HepG2 (cell line): ENCODE data around the gene KMT5C. TPM values are rescaled to one million over a fixed set of nuclear protein-coding genes. Genes with fewer than 3 reads are reported as not detected.

ENCODE experiments used
- ASH2L ChIP-seq: fragments of 300-600, 200-600 bp; sonication (generic); IDR thresholded peaks from 2 replicates; pipeline ENCODE4 v1.7.0; 2017; ENCODE audit warnings: low read depth, mild to moderate bottlenecking, moderate library complexity, mixed read lengths, low read length; ENCODE audit not compliant: insufficient read length
- ATF7-NPFF ChIP-seq: sonication (generic); formaldehyde crosslinking; IDR thresholded peaks from 2 replicates; pipeline ENCODE4 v1.8.1; 2023; ENCODE audit warnings: mild to moderate bottlenecking, low read depth, missing genetic modification reagents, moderate library complexity
- BHLHE40 ChIP-seq: IDR thresholded peaks from 2 replicates; pipeline ENCODE4 v1.6.1; 2011; ENCODE audit warnings: low read length, improper control_type of control experiment
- E2F1 ChIP-seq: sonication (generic); formaldehyde crosslinking; IDR thresholded peaks from 2 replicates; pipeline ENCODE4 v1.5.0; 2020; ENCODE audit warnings: missing genetic modification reagents
- FOXA3 ChIP-seq: IDR thresholded peaks from 2 replicates; pipeline ENCODE4 v1.6.1; 2016; ENCODE audit warnings: missing genetic modification reagents, missing compliant biosample characterization
- GABPA ChIP-seq, 2 experiments: IDR thresholded peaks; 2 replicates each; pipeline ENCODE4 v1.6.1; 2011 to 2016; ENCODE audit warnings: low read depth in 2 of 2, low read length in 1 of 2, missing biosample characterization in 1 of 2, missing genetic modification characterization in 1 of 2
- GABPB1 ChIP-seq: IDR thresholded peaks from 2 replicates; pipeline ENCODE4 v1.6.1; 2016; ENCODE audit warnings: mild to moderate bottlenecking, missing genetic modification reagents, moderate library complexity, missing compliant biosample characterization
- GLMP ChIP-seq: sonication (generic); formaldehyde crosslinking; IDR thresholded peaks from 2 replicates; pipeline ENCODE4 v1.9.0; 2021; ENCODE audit warnings: missing genetic modification reagents, mild to moderate bottlenecking, borderline replicate concordance
- HOXA7 ChIP-seq: sonication (generic); formaldehyde crosslinking; IDR thresholded peaks from 2 replicates; pipeline ENCODE4 v1.8.1; 2022; ENCODE audit warnings: mild to moderate bottlenecking, missing genetic modification reagents, moderate library complexity
- KDM3A ChIP-seq: IDR thresholded peaks from 2 replicates; pipeline ENCODE4 v1.6.1; 2018; ENCODE audit warnings: low read depth, missing compliant biosample characterization
- KLF12 ChIP-seq: sonication (generic); formaldehyde crosslinking; IDR thresholded peaks from 2 replicates; pipeline ENCODE4 v1.4.0; 2020; ENCODE audit warnings: missing genetic modification reagents, borderline replicate concordance
- LCORL ChIP-seq, 2 experiments: fragments of 450-650 bp in 1 of 2; sonication (generic) in 1 of 2; formaldehyde crosslinking in 1 of 2; IDR thresholded peaks; 2 replicates each; pipeline versions ENCODE4 v1.5.0 to v1.6.1; 2017 to 2020; ENCODE audit warnings: antibody characterized with exemption in 1 of 2, missing genetic modification reagents in 1 of 2
- MTA1 ChIP-seq: sonication (generic); formaldehyde crosslinking; IDR thresholded peaks from 2 replicates; pipeline ENCODE4 v1.4.0; 2020; ENCODE audit warnings: missing genetic modification reagents, mild to moderate bottlenecking, borderline replicate concordance
- MTF1 ChIP-seq: sonication (generic); formaldehyde crosslinking; IDR thresholded peaks from 2 replicates; pipeline ENCODE4 v1.5.0; 2020; ENCODE audit warnings: missing genetic modification reagents
- NFYB ChIP-seq: sonication (generic); formaldehyde crosslinking; IDR thresholded peaks from 2 replicates; pipeline ENCODE4 v1.4.0; 2020; ENCODE audit warnings: missing genetic modification reagents
- PBX2 ChIP-seq: IDR thresholded peaks from 2 replicates; pipeline ENCODE4 v1.6.1; 2016; ENCODE audit warnings: control low read depth
- RFX3 ChIP-seq: IDR thresholded peaks from 2 replicates; pipeline ENCODE4 v1.6.1; 2016; ENCODE audit warnings: missing biosample characterization, missing genetic modification reagents
- TFAP4 ChIP-seq: sonication (generic); IDR thresholded peaks from 2 replicates; pipeline ENCODE4 v1.6.1; 2016; ENCODE audit warnings: low read depth, borderline replicate concordance
- TFDP2 ChIP-seq: sonication (generic); formaldehyde crosslinking; IDR thresholded peaks from 2 replicates; pipeline ENCODE4 v1.4.0; 2020; ENCODE audit warnings: missing genetic modification reagents
- ZBTB2 ChIP-seq: sonication (generic); formaldehyde crosslinking; IDR thresholded peaks from 2 replicates; pipeline ENCODE4 v1.8.0; 2022; ENCODE audit warnings: low read depth, missing genetic modification reagents
- ZNF530 ChIP-seq: sonication (generic); formaldehyde crosslinking; IDR thresholded peaks from 2 replicates; pipeline ENCODE4 v1.5.0; 2020; ENCODE audit warnings: low read depth, mild to moderate bottlenecking, missing genetic modification reagents
- ZNF644 ChIP-seq: IDR thresholded peaks from 2 replicates; pipeline ENCODE4 v1.6.1; 2016; ENCODE audit warnings: low read depth
- polyA plus RNA-seq, 8 experiments: library from polyadenylated mRNA; depleted of rRNA in 3 of 8; stranded (reverse) in 7 of 8; unstranded in 1 of 8; fragments of >200 nt; fragmentation: Illumina TruSeq in 4 of 8; extraction: Trizol in 4 of 8; gene quantifications; 2 replicates each; pipeline versions ENCODE4 v1.2.1 to v1.2.3, GENCODE V29; 2011 to 2016; ENCODE audit warnings: low read depth in 4 of 8, missing spikeins in 1 of 8, mixed read lengths in 1 of 8; ENCODE audit not compliant: insufficient read depth in 1 of 8
- total RNA-seq, 5 experiments: library from RNA; depleted of rRNA; stranded (reverse); fragments of >200 nt; fragmentation: Illumina TruSeq; extraction: Trizol; gene quantifications; 2 replicates each; pipeline ENCODE4 v1.2.3, GENCODE V29; 2016; ENCODE audit warnings: low read depth in 1 of 5

The KMT5C gene
- total and polyA plus RNA-seq, 2 of the 13 experiments (the other 11 are each of a cell fraction or from before 2014, with no cell fraction given), result 5.5 to 9.0 TPM

GRCh38 chr19:55339105-55339888 is at the start of gene KMT5C (continued):
- TF ChIP-seq GABPB1 (CRISPR knock-in tag) (peak; percentile 74), TFAP4 (peak; percentile 41; the same call in 1 of the 2 replicates), ZNF644 (CRISPR knock-in tag) (no peak), ZNF530 (CRISPR knock-in tag) (no peak), KDM3A (CRISPR knock-in tag) (0 out of 2 replicates have a peak, but pooled peaks have one; percentile 41), ZBTB2 (CRISPR knock-in tag) (no peak), MTA1 (CRISPR knock-in tag) (no peak), LCORL (IDR thresholded peaks at IDR 0.05) (no peak), LCORL (CRISPR knock-in tag; IDR thresholded peaks at IDR 0.05) (peak; percentile 68), E2F1 (CRISPR knock-in tag) (peak; percentile 87), ASH2L (peak; percentile 49), FOXA3 (CRISPR knock-in tag) (peak; percentile 29), RFX3 (CRISPR knock-in tag) (peak; percentile 89), NFYB (CRISPR knock-in tag) (peak; percentile 96), HOXA7 (CRISPR knock-in tag) (no peak), MTF1 (CRISPR knock-in tag) (no peak), KLF12 (CRISPR knock-in tag) (0 out of 2 replicates have a peak, but pooled peaks have one; percentile 18), BHLHE40 (no peak; the same call in 1 of the 2 replicates), PBX2 (CRISPR knock-in tag) (peak; percentile 94), TFDP2 (peak; percentile 84), ATF7-NPFF (CRISPR knock-in tag) (peak; percentile 61; the same call in 1 of the 2 replicates), GABPA (IDR thresholded peaks at IDR 0.05; ENCODE audit: low read depth, low read length) (peak; percentile 25; the same call in 1 of the 2 replicates), GABPA (CRISPR knock-in tag; IDR thresholded peaks at IDR 0.05; ENCODE audit: low read depth) (no peak), GLMP (CRISPR knock-in tag) (no peak)
